CD14-positive monocyte (primary cell): ENCODE results near the gene DOCK1. TPM values are rescaled to one million over a fixed set of nuclear protein-coding genes. Genes with fewer than 3 reads are reported as not detected.

ENCODE experiments used
- DNase-seq, 3 donors: peaks; one replicate each; pipeline ENCODE4 v3.0.0-alpha.2; 2011 to 2022
- H2AFZ ChIP-seq: 2 replicates; pipeline ENCODE4 v1.6.0; 2012; ENCODE audit warnings: mild to moderate bottlenecking, low read depth, low read length, inconsistent platforms; ENCODE audit not compliant: insufficient read depth, poor library complexity, severe bottlenecking
- H3K27ac ChIP-seq, 2 donors: 1 replicate in 1 of 2; 2 replicates in 1 of 2; pipeline ENCODE4 v1.5.1; 2012 to 2013; ENCODE audit warnings: low read length in 2 of 2, control low read depth in 1 of 2, inconsistent platforms in 1 of 2, low read depth in 1 of 2, mild to moderate bottlenecking in 1 of 2
- H3K27me3 ChIP-seq, 2 donors: one replicate each; pipeline versions ENCODE4 v1.6.0 to v1.6.1; 2011 to 2013; ENCODE audit warnings: low read length in 2 of 2; ENCODE audit not compliant: control insufficient read depth in 2 of 2, insufficient read depth in 2 of 2
- H3K36me3 ChIP-seq, 2 donors: replicated peaks in 1 of 2; 1 replicate in 1 of 2; 2 replicates in 1 of 2; pipeline versions ENCODE4 v1.5.1 to v1.6.1; 2012 to 2013; ENCODE audit warnings: low read length in 2 of 2, control low read depth in 1 of 2, inconsistent platforms in 1 of 2, mild to moderate bottlenecking in 1 of 2; ENCODE audit not compliant: insufficient read depth in 2 of 2, control insufficient read depth in 1 of 2
- H3K4me1 ChIP-seq, 2 donors: 1 replicate in 1 of 2; 2 replicates in 1 of 2; pipeline versions ENCODE4 v1.5.1 to v1.6.1; 2012 to 2013; ENCODE audit warnings: low read length in 2 of 2, control low read depth in 1 of 2, inconsistent platforms in 1 of 2, mild to moderate bottlenecking in 1 of 2, moderate library complexity in 1 of 2; ENCODE audit not compliant: insufficient read depth in 2 of 2, control insufficient read depth in 1 of 2
- H3K4me2 ChIP-seq: replicated peaks from 2 replicates; pipeline ENCODE3; 2012; ENCODE audit warnings: low read length, moderate library complexity, mild to moderate bottlenecking; ENCODE audit not compliant: poor library complexity, severe bottlenecking; ENCODE audit errors: extremely low read depth
- H3K4me3 ChIP-seq, 3 experiments: fragments of 200-600 bp in 1 of 3; sonication (generic) in 1 of 3; replicated peaks in 1 of 3; 1 replicate in 2 of 3; 2 replicates in 1 of 3; pipeline ENCODE4 v1.5.1; 2011 to 2013; ENCODE audit warnings: low read length in 3 of 3, mild to moderate bottlenecking in 3 of 3, control low read depth in 2 of 3, low read depth in 2 of 3, inconsistent platforms in 1 of 3, moderate library complexity in 1 of 3
- H3K79me2 ChIP-seq: 2 replicates; pipeline ENCODE4 v1.6.0; 2012; ENCODE audit warnings: mild to moderate bottlenecking, control low read depth, inconsistent platforms, low read length, moderate library complexity; ENCODE audit not compliant: insufficient read depth
- H3K9ac ChIP-seq: 2 replicates; pipeline ENCODE4 v1.6.0; 2017; ENCODE audit warnings: low read length, mild to moderate bottlenecking; ENCODE audit not compliant: insufficient read depth, poor library complexity, severe bottlenecking
- H3K9me3 ChIP-seq, 2 donors: replicated peaks in 1 of 2; 1 replicate in 1 of 2; 2 replicates in 1 of 2; pipeline versions ENCODE4 v1.5.1 to v1.6.1; 2012 to 2013; ENCODE audit warnings: low read length in 2 of 2, control low read depth in 1 of 2; ENCODE audit not compliant: control insufficient read depth in 1 of 2, insufficient read depth in 1 of 2
- H4K20me1 ChIP-seq: 2 replicates; pipeline ENCODE4 v1.6.0; 2012; ENCODE audit warnings: mild to moderate bottlenecking, low read length, control low read depth, moderate library complexity; ENCODE audit not compliant: insufficient read depth
- H3K27ac Mint-ChIP-seq, 7 donors: one replicate each; pipeline ENCODE4 v1.8.0; 2020; ENCODE audit warnings: mild to moderate bottlenecking in 7 of 7, mixed read lengths in 7 of 7, moderate library complexity in 6 of 7, inconsistent platforms in 2 of 7
- H3K27me3 Mint-ChIP-seq, 3 donors: one replicate each; pipeline ENCODE4 v1.8.0; 2021 to 2022; ENCODE audit warnings: low read depth in 3 of 3, mild to moderate bottlenecking in 3 of 3, mixed read lengths in 3 of 3, moderate library complexity in 3 of 3, inconsistent platforms in 1 of 3
- H3K36me3 Mint-ChIP-seq, 2 donors: one replicate each; pipeline ENCODE4 v1.8.0; 2020; ENCODE audit warnings: mixed read lengths in 2 of 2, inconsistent platforms in 1 of 2, mild to moderate bottlenecking in 1 of 2
- H3K4me1 Mint-ChIP-seq: one replicate; pipeline ENCODE4 v1.8.0; 2020; ENCODE audit warnings: mild to moderate bottlenecking, mixed read lengths
- H3K4me3 Mint-ChIP-seq, 2 donors: one replicate each; pipeline ENCODE4 v1.8.0; 2020; ENCODE audit warnings: mild to moderate bottlenecking in 2 of 2, mixed read lengths in 2 of 2, moderate library complexity in 1 of 2
- H3K9me3 Mint-ChIP-seq, 7 donors: one replicate each; pipeline ENCODE4 v1.8.0; 2020 to 2022; ENCODE audit warnings: mixed read lengths in 7 of 7, mild to moderate bottlenecking in 6 of 7, moderate library complexity in 6 of 7, inconsistent platforms in 2 of 7
- CTCF ChIP-seq: fragments of 200-600 bp; IDR thresholded peaks from one replicate; pipeline ENCODE4 v1.8.0; 2022; ENCODE audit warnings: antibody characterized with exemption, mild to moderate bottlenecking
- WGBS: methylation state at CpG from one replicate; pipeline ENCODE4 v1.1.5; 2013; ENCODE audit warnings: missing lambda C conversion rate; ENCODE audit not compliant: insufficient coverage; 5-methylcytosine and 5-hydroxymethylcytosine counted together
- intact Hi-C, 2 donors: fragments of 100-400 bp; cut with micrococcal nuclease; formaldehyde crosslinking; loops; one replicate each; pipeline versions ENCODE4 v1.15.0 to v1.15.1; 2023
- polyA plus RNA-seq, 3 donors: library from polyadenylated mRNA; depleted of rRNA in 1 of 3; unstranded in 2 of 3; stranded (reverse) in 1 of 3; fragments of 300-500 nt in 2 of 3; fragments of >200 nt in 1 of 3; fragmentation: Illumina TruSeq in 2 of 3; gene quantifications; 1 replicate in 2 of 3; 2 replicates in 1 of 3; pipeline ENCODE4 v1.2.3, GENCODE V29; 2012 to 2021

DOCK1 gene
- polyA plus RNA-seq, 3 donors: 0.31 to 0.35 TPM; not detected in 1

- peaks cover 0 to 7% of the 10 kb centered on the region in 2 donors for H3K4me1 ChIP-seq
Observed at GRCh38 chr10:127358337-127358736, 453.1 kb downstream of the DOCK1 start.

GRCh38 chr10:127364034-127364433 lies 458.8 kb downstream of the DOCK1 start:
- H4K20me1 ChIP-seq: no peaks in the 10 kb centered on the region
- no peak for TF ChIP-seq CTCF
- Mint-ChIP-seq H3K4me3 (no peak overlapping the region), H3K4me1 (no peaks in the 10 kb centered on the region), H3K27me3 (peaks cover 1 to 3% (median 2%) of the 10 kb centered on the region in 3 donors), H3K36me3 (no peaks in the 10 kb centered on the region), H3K9me3 (no peaks in the 10 kb centered on the region), H3K27ac (no peak overlapping the region)
- H3K4me1 ChIP-seq: no peaks in the 10 kb centered on the region
- 95% methylated on average over 4 of the region's 11 CpGs for WGBS
- H2AFZ ChIP-seq: no peak overlapping the region
- H3K27me3 ChIP-seq: no peaks in the 10 kb centered on the region
- intact Hi-C loops: no loop called here
- H3K4me3 ChIP-seq: no peak overlapping the region
- no peaks in the 10 kb centered on the region for H3K9me3 ChIP-seq
- no peak overlapping the region for H3K27ac ChIP-seq
- no peaks in the 10 kb centered on the region for H3K79me2 ChIP-seq
- H3K4me2 ChIP-seq: no peak overlapping the region
- DNase-seq: no peak
- H3K9ac ChIP-seq: no peak overlapping the region
- H3K36me3 ChIP-seq: no peaks in the 10 kb centered on the region

More at GRCh38 chr10:127358337-127358736, 453.1 kb downstream of the DOCK1 start:
- H3K27me3 ChIP-seq: no peaks in the 10 kb centered on the region
- Mint-ChIP-seq H3K4me1 (peaks cover 10% of the 10 kb centered on the region), H3K27me3 (peaks cover 0 to 4% (median 2%) of the 10 kb centered on the region in 3 donors), H3K27ac (no peak overlapping the region), H3K36me3 (no peaks in the 10 kb centered on the region), H3K9me3 (no peaks in the 10 kb centered on the region), H3K4me3 (no peak overlapping the region)
- H4K20me1 ChIP-seq: no peaks in the 10 kb centered on the region
- DNase-seq: no peak
- H3K9me3 ChIP-seq: no peaks in the 10 kb centered on the region
- no peaks in the 10 kb centered on the region for H3K36me3 ChIP-seq
- H3K4me3 ChIP-seq: no peak overlapping the region
- TF ChIP-seq CTCF: no peak
- 90% methylated on average over 4 of the region's 9 CpGs for WGBS
- no peak overlapping the region for H2AFZ ChIP-seq
- H3K4me2 ChIP-seq: no peak overlapping the region
- intact Hi-C loops: no loop called here
- no peak overlapping the region for H3K9ac ChIP-seq
- H3K79me2 ChIP-seq: no peaks in the 10 kb centered on the region
- H3K27ac ChIP-seq: no peak overlapping the region
